Measurements from ENCODE around the gene CIAO3.
A peak's percentile ranks its signal among the peaks of the same experiment; 100 is the strongest.

Gene CIAO3

DNA sequence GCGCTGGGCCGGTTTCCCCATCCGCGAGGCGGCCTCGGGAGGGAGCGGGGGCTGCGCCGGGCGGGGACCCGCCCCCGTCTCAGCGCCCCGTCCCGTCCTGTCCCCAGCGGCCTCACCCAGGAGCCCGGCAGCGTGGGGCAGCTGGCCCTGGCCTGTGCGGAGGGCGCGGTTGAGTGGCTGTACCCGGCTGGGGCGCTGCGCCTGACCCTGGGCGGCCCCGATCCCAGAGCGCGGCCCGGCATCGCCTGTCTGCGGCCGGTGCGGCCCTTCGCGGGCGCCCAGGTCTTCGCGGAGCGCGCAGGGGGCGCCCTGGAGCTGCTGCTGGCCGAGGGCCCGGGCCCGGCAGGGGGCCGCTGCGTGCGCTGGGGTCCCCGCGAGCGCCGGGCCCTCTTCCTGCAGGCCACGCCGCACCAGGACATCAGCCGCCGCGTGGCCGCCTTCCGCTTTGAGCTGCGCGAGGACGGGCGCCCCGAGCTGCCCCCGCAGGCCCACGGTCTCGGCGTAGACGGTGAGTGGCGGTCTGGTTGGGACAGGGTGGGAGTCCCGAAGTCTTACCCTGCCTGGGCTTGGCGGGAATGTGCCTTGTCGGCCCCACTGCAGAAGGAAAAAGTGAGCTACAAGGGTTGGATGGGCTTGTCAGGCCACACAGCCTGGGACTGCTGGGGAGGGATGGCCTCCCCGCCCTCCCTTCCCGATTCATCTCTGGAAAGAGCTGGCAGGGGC, 25.2 kb downstream of the CIAO3 start (continued):
- TF ChIP-seq BCL11B (tag by site-specific recombination; IDR thresholded peaks at IDR 0.05; ENCODE audit: low read depth) (no peak), GLI2 (tag by site-specific recombination; IDR thresholded peaks at IDR 0.05; ENCODE audit: borderline replicate concordance, low read depth) (no peak), KLF8 (tag by site-specific recombination; IDR thresholded peaks at IDR 0.05) (peak; percentile 38; the same call in 1 of the 2 replicates), ZFHX2 (tag by site-specific recombination; conservative IDR thresholded peaks at IDR 0.05) (peak; percentile 28; the same call in 1 of the 2 replicates), ZNF660 (tag by site-specific recombination; IDR thresholded peaks at IDR 0.05) (no peak), ZSCAN30 (tag by site-specific recombination; IDR thresholded peaks at IDR 0.05) (0 out of 2 replicates have a peak, but pooled peaks have one; percentile 30), TRIM28 (IDR thresholded peaks at IDR 0.05; ENCODE audit: borderline replicate concordance, low read length) (no peak), KLF9 (tag by site-specific recombination; IDR thresholded peaks at IDR 0.05; ENCODE audit: low read depth) (peak; percentile 35; the same call in 1 of the 2 replicates), SP7 (tag by site-specific recombination; IDR thresholded peaks at IDR 0.05) (no peak), ZNF302 (tag by site-specific recombination; IDR thresholded peaks at IDR 0.05; ENCODE audit: low read depth) (no peak), SALL2 (tag by site-specific recombination; IDR thresholded peaks at IDR 0.05; ENCODE audit: borderline replicate concordance) (no peak), ATF2 (tag by site-specific recombination; IDR thresholded peaks at IDR 0.05; ENCODE audit: low read depth) (no peak), ZNF791 (tag by site-specific recombination; IDR thresholded peaks at IDR 0.05) (no peak), ZNF280C (tag by site-specific recombination; IDR thresholded peaks at IDR 0.05) (no peak), TSHZ1 (tag by site-specific recombination; IDR thresholded peaks at IDR 0.05; ENCODE audit: borderline replicate concordance) (no peak), ZNF521 (tag by site-specific recombination; IDR thresholded peaks at IDR 0.05) (no peak), ZNF423 (tag by site-specific recombination; IDR thresholded peaks at IDR 0.05) (no peak), ZNF560 (tag by site-specific recombination; IDR thresholded peaks at IDR 0.05; ENCODE audit: borderline replicate concordance) (no peak), ZNF514 (tag by site-specific recombination; IDR thresholded peaks at IDR 0.05) (no peak)
- TF ChIP-seq, protein P1, sequence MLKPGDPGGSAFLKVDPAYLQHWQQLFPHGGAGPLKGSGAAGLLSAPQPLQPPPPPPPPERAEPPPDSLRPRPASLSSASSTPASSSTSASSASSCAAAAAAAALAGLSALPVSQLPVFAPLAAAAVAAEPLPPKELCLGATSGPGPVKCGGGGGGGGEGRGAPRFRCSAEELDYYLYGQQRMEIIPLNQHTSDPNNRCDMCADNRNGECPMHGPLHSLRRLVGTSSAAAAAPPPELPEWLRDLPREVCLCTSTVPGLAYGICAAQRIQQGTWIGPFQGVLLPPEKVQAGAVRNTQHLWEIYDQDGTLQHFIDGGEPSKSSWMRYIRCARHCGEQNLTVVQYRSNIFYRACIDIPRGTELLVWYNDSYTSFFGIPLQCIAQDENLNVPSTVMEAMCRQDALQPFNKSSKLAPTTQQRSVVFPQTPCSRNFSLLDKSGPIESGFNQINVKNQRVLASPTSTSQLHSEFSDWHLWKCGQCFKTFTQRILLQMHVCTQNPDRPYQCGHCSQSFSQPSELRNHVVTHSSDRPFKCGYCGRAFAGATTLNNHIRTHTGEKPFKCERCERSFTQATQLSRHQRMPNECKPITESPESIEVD (tag by site-specific recombination; IDR thresholded peaks at IDR 0.05) = no peak
- TF ChIP-seq, protein P2, sequence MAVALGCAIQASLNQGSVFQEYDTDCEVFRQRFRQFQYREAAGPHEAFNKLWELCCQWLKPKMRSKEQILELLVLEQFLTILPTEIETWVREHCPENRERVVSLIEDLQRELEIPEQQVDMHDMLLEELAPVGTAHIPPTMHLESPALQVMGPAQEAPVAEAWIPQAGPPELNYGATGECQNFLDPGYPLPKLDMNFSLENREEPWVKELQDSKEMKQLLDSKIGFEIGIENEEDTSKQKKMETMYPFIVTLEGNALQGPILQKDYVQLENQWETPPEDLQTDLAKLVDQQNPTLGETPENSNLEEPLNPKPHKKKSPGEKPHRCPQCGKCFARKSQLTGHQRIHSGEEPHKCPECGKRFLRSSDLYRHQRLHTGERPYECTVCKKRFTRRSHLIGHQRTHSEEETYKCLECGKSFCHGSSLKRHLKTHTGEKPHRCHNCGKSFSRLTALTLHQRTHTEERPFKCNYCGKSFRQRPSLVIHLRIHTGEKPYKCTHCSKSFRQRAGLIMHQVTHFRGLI (tag by site-specific recombination; IDR thresholded peaks at IDR 0.05) = peak; percentile 77
